K562 (cell line): ENCODE data around the gene USB1. TPM values are rescaled to one million over a fixed set of nuclear protein-coding genes. Genes with fewer than 3 reads are reported as not detected.

Source experiments
- ATAC-seq: fragments of 200-7000 bp; cut with Tn5 transposase; 3 replicates; pipeline ENCODE4 v1.9.1; 2020; ENCODE audit warnings: moderate library complexity
- BruUV-seq: library from RNA; stranded (reverse); fragments of 400-500 nt; replicated peaks from 2 replicates; lab custom pipeline; 2021; lab: Mats Ljungman, UMichigan
- CTCF ChIA-PET: fragments of 300-600 bp; formaldehyde crosslinking; extraction: SDS; loops from one replicate; lab custom pipeline; 2021; ENCODE audit warnings: low intra/inter-chr PET ratio; lab: Yijun Ruan, JAX
- POLR2A ChIA-PET: fragments of 300-600, 350-650 bp; sonication (Branson Sonifier 250); formaldehyde crosslinking; extraction: SDS; loops from one replicate; lab custom pipeline; 2021; ENCODE audit warnings: antibody characterized with exemption, inconsistent platforms; lab: Yijun Ruan, JAX
- DNase-seq, 4 experiments: peaks; one replicate each; pipeline versions ENCODE4 v3.0.0 to v3.0.0-alpha.2; 2011 to 2018; ENCODE audit warnings: low spot score in 3 of 4, mixed read lengths in 3 of 4; ENCODE audit errors: extremely low read depth in 1 of 4
- FAIRE-seq: peaks from 2 replicates; lab custom pipeline; 2011; peaks lifted over from hg19 to GRCh38; lab: Jason Lieb, UNC
- H2AFZ ChIP-seq: 2 replicates; pipeline ENCODE4 v1.6.0; 2011; ENCODE audit warnings: low read depth, low read length, control low read depth, inconsistent platforms
- H3K27ac ChIP-seq: fragments of 200-600 bp; 3 replicates; pipeline ENCODE4 v1.8.0; 2011; ENCODE audit warnings: low read depth, mild to moderate bottlenecking, control low read depth, inconsistent platforms, low read length, moderate library complexity, mixed read lengths; ENCODE audit errors: extremely low read depth
- H3K27me3 ChIP-seq, 2 experiments: fragments of 300-600 bp in 1 of 2; 2 replicates in 1 of 2; 3 replicates in 1 of 2; pipeline versions ENCODE4 v1.6.0 to v1.8.0; 2011; ENCODE audit warnings: inconsistent platforms in 2 of 2, low read length in 2 of 2, mild to moderate bottlenecking in 1 of 2, mixed read lengths in 1 of 2, moderate library complexity in 1 of 2; ENCODE audit not compliant: control insufficient read depth in 2 of 2, insufficient read depth in 2 of 2
- H3K36me3 ChIP-seq: fragments of 300-600 bp; 3 replicates; pipeline ENCODE4 v1.8.0; 2011; ENCODE audit warnings: mild to moderate bottlenecking, low read length, inconsistent platforms; ENCODE audit not compliant: control insufficient read depth, insufficient read depth
- H3K4me1 ChIP-seq, 2 experiments: fragments of 200-600 bp in 1 of 2; replicated peaks in 1 of 2; 2 replicates in 1 of 2; 3 replicates in 1 of 2; pipeline versions ENCODE4 v1.5.1 to v1.8.0; 2011; ENCODE audit warnings: inconsistent platforms in 2 of 2, low read length in 2 of 2, mild to moderate bottlenecking in 1 of 2, mixed read lengths in 1 of 2, moderate library complexity in 1 of 2; ENCODE audit not compliant: control insufficient read depth in 2 of 2, insufficient read depth in 2 of 2
- H3K4me2 ChIP-seq: 2 replicates; pipeline ENCODE4 v1.6.1; 2011; ENCODE audit warnings: low read length, control low read depth, inconsistent platforms, mixed read lengths; ENCODE audit not compliant: insufficient read depth
- H3K4me3 ChIP-seq: fragments of 200-600 bp; sonication (generic), shearing (Covaris generic); 2 replicates; pipeline ENCODE4 v1.5.1; 2016; ENCODE audit warnings: control low read depth, inconsistent platforms
- H3K79me2 ChIP-seq: fragments of 200-600 bp; 3 replicates; pipeline ENCODE4 v1.8.0; 2011; ENCODE audit warnings: low read length, inconsistent platforms; ENCODE audit not compliant: control insufficient read depth, insufficient read depth
- H3K9ac ChIP-seq, 2 experiments: 2 replicates each; pipeline versions ENCODE4 v1.6.0 to v1.6.1; 2011; ENCODE audit warnings: low read depth in 2 of 2, low read length in 2 of 2, control low read depth in 1 of 2, inconsistent platforms in 1 of 2, mild to moderate bottlenecking in 1 of 2, mixed read lengths in 1 of 2; ENCODE audit not compliant: insufficient read depth in 1 of 2
- H3K9me1 ChIP-seq: one replicate; pipeline ENCODE4 v1.6.0; 2011; ENCODE audit warnings: inconsistent platforms, mild to moderate bottlenecking, low read length, moderate library complexity; ENCODE audit not compliant: control insufficient read depth, insufficient read depth
- H3K9me3 ChIP-seq: replicated peaks from 2 replicates; pipeline ENCODE4 v1.5.1; 2011; ENCODE audit warnings: low read depth, low read length, inconsistent platforms; ENCODE audit not compliant: control insufficient read depth, insufficient read depth
- H4K20me1 ChIP-seq: replicated peaks from 2 replicates; pipeline ENCODE4 v1.6.1; 2011; ENCODE audit warnings: low read length, inconsistent platforms, mixed read lengths; ENCODE audit not compliant: control insufficient read depth, insufficient read depth
- MAFK ChIP-seq: IDR thresholded peaks from 2 replicates; pipeline ENCODE4 v1.6.1; 2011; ENCODE audit warnings: low read length, improper control_type of control experiment
- NBN ChIP-seq: fragments of 450-650 bp; IDR thresholded peaks from 2 replicates; pipeline ENCODE4 v1.6.1; 2016; ENCODE audit warnings: low read depth, mild to moderate bottlenecking
- ZNF263 ChIP-seq: sonication (generic); formaldehyde crosslinking; IDR thresholded peaks from 2 replicates; pipeline ENCODE4 v1.8.0; 2022; ENCODE audit warnings: mild to moderate bottlenecking, missing genetic modification reagents, borderline replicate concordance
- ZNF740 ChIP-seq, 3 experiments: fragments of 200-800 bp in 1 of 3; sonication (Bioruptor generic) in 1 of 3; sonication (generic) in 1 of 3; formaldehyde crosslinking in 1 of 3; IDR thresholded peaks; 2 replicates each; pipeline versions ENCODE4 v1.6.1 to v1.8.0; 2016 to 2022; ENCODE audit warnings: mild to moderate bottlenecking in 2 of 3, missing compliant biosample characterization in 2 of 3, missing genetic modification characterization in 2 of 3, missing genetic modification reagents in 1 of 3
- WGBS: fragments of 100-300 bp; shearing (Covaris generic); methylation state at CpG from one replicate; pipeline ENCODE4 v1.1.6; 2016; ENCODE audit warnings: low coverage, mixed read lengths; ENCODE audit not compliant: insufficient coverage; ENCODE audit errors: missing lambda C conversion rate; 5-methylcytosine and 5-hydroxymethylcytosine counted together
- in situ Hi-C: fragments of 300-500 bp; cut with MboI; formaldehyde crosslinking; loops from 4 replicates; pipeline ENCODE4 v1.15.0; 2018; ENCODE audit warnings: inconsistent platforms, mixed read lengths
- intact Hi-C: fragments of 100-400 bp; cut with micrococcal nuclease; formaldehyde crosslinking; loops from 2 replicates; pipeline ENCODE4 v1.14.2; 2022
- polyA plus RNA-seq, 8 experiments: library from polyadenylated mRNA; depleted of rRNA in 4 of 8; stranded (reverse) in 5 of 8; unstranded in 3 of 8; fragments of >200 nt; fragmentation: Nextera tagmentation in 2 of 8; fragmentation: Illumina TruSeq in 1 of 8; extraction: Ambion mirVana in 2 of 8; extraction: Trizol in 1 of 8; gene quantifications; 2 replicates each; pipeline versions ENCODE4 v1.2.1 to v1.2.3, GENCODE V29; 2011 to 2014; ENCODE audit warnings: inconsistent platforms in 1 of 8, missing spikeins in 1 of 8
- total RNA-seq, 7 experiments: library from RNA; depleted of rRNA in 6 of 7; stranded (reverse); fragments of >200 nt in 6 of 7; fragmentation: Illumina TruSeq in 2 of 7; extraction: Trizol in 2 of 7; gene quantifications; 2 replicates each; pipeline versions ENCODE4 v1.2.1 to v1.2.3, GENCODE V29; 2011 to 2021; ENCODE audit warnings: low replicate concordance in 1 of 7

Gene USB1
- total and polyA plus RNA-seq, 9 of the 15 experiments (the other 6 are each of a cell fraction or from before 2014, with no cell fraction given) = 11.6 to 73.6 (median 19.4) TPM

GRCh38 chr16:58027161-58027915 is 26.1 kb downstream of the USB1 start:
- H3K4me1 ChIP-seq = peaks cover 13 to 63% of the 10 kb centered on the region in 2 experiments; a peak in 4 of 5 replicates
- H4K20me1 ChIP-seq = no peaks in the 10 kb centered on the region; the same call in 1 of the 2 replicates
- H3K36me3 ChIP-seq = no peaks in the 10 kb centered on the region
- no peaks in the 10 kb centered on the region for H3K27me3 ChIP-seq
- H3K9me3 ChIP-seq = no peaks in the 10 kb centered on the region
- in situ Hi-C loops (no loop called here), intact Hi-C loops (loop anchor here (10.0 kb wide), 2 partner anchors 167 to 727 kb away; partner anchors contain the start of gene CSNK2A2)
- BruUV-seq = no TSS peak
- DNase-seq (peak; percentile 48 to 67 (median 56)), ATAC-seq (peak; percentile 16; the same call in 2 of the 3 replicates), FAIRE-seq (peak; percentile 23)
- H3K9me1 ChIP-seq = peaks cover under 1% of the 10 kb centered on the region
- ChIA-PET CTCF (no interaction called here), POLR2A (interaction anchor here (0.6 to 1.1 kb wide), 2 partner anchors 47 to 83 kb away, joined by 3 to 4 read pairs; no protein-coding TSS in a partner anchor)
- H3K79me2 ChIP-seq = peaks cover 17% of the 10 kb centered on the region; the same call in 2 of the 3 replicates
- H3K9ac ChIP-seq = peak overlapping the region in 1 of 2 experiments; percentile 90; a peak in 2 of 4 replicates
- H3K27ac ChIP-seq = no peak overlapping the region
- H3K4me3 ChIP-seq = peak overlapping the region; percentile 79
- 27% methylated on average over 33 of the region's 43 CpGs for WGBS
- peak overlapping the region; percentile 81 for H3K4me2 ChIP-seq
- peak overlapping the region; percentile 26; the same call in 1 of the 2 replicates for H2AFZ ChIP-seq
- TF ChIP-seq MAFK (no peak), ZNF263 (CRISPR knock-in tag) (peak; percentile 83), NBN (no peak), ZNF740 (CRISPR knock-in tag; IDR thresholded peaks at IDR 0.05) (peak; percentile 69; the same call in 1 of the 2 replicates), ZNF740 (tag; IDR thresholded peaks at IDR 0.05) (no peak)
